Right forelimb (tissue), 1 donor: ENCODE results near the gene TRAPPC2L.
"Not testable (repeated sequence)": the region's sequence is repeated elsewhere in the genome, so short reads cannot be mapped to it uniquely, and the experiment has no call there.

Source experiments
- DNase-seq: peaks from one replicate; pipeline ENCODE4 v3.0.0-alpha.2; 2018

TRAPPC2L gene

GRCh38 chr16:88894266-88894665 is 37.3 kb downstream of the TRAPPC2L start:
- DNase-seq = not testable (repeated sequence)

- DNase-seq = no peak
Measured at GRCh38 chr16:88894681-88895300, 37.9 kb downstream of the TRAPPC2L start.

- no peak for DNase-seq
Measured at GRCh38 chr16:88895335-88895734, 38.4 kb downstream of the TRAPPC2L start.

GRCh38 chr16:88896238-88897070 is 39.5 kb downstream of the TRAPPC2L start:
- no peak for DNase-seq

GRCh38 chr16:88897696-88898425 is 40.9 kb downstream of the TRAPPC2L start:
- no peak for DNase-seq

GRCh38 chr16:88899901-88900661 is 43.2 kb downstream of the TRAPPC2L start:
- DNase-seq = no peak

- no peak for DNase-seq
Measured at GRCh38 chr16:88900662-88901052, 43.7 kb downstream of the TRAPPC2L start.

- DNase-seq = no peak
Measured at GRCh38 chr16:88901718-88902337, 44.9 kb downstream of the TRAPPC2L start.

GRCh38 chr16:88902744-88903143 is 45.8 kb downstream of the TRAPPC2L start:
- no peak for DNase-seq

- DNase-seq = no peak
Measured at GRCh38 chr16:88903267-88903666, 46.3 kb downstream of the TRAPPC2L start.

- DNase-seq = no peak
Measured at GRCh38 chr16:88904676-88905365, 47.9 kb downstream of the TRAPPC2L start.

GRCh38 chr16:88905563-88905962 is 48.6 kb downstream of the TRAPPC2L start:
- no peak for DNase-seq

- no peak for DNase-seq
Measured at GRCh38 chr16:88906020-88906419, 49.1 kb downstream of the TRAPPC2L start.

GRCh38 chr16:88906535-88907105 is 49.7 kb downstream of the TRAPPC2L start:
- DNase-seq = no peak

GRCh38 chr16:88907768-88908167 is 50.8 kb downstream of the TRAPPC2L start:
- DNase-seq = no peak

GRCh38 chr16:88908307-88908706 is 51.4 kb downstream of the TRAPPC2L start:
- no peak for DNase-seq

GRCh38 chr16:88909431-88910210 is 52.7 kb downstream of the TRAPPC2L start:
- no peak for DNase-seq

GRCh38 chr16:88910284-88911135 is 53.6 kb downstream of the TRAPPC2L start:
- DNase-seq = no peak

GRCh38 chr16:88911136-88911945 is 54.4 kb downstream of the TRAPPC2L start:
- no peak for DNase-seq
